Hematopoietic multipotent progenitor cell treated with erythropoietin and hydrocortisone succinate and interleukin-3 and kit ligand, for 8 days (in vitro differentiated cells): ENCODE results near the gene ZNF385A.
A peak's percentile ranks its signal among the peaks of the same experiment; 100 is the strongest.

ENCODE experiments used
- DNase-seq: peaks from one replicate; pipeline ENCODE4 v3.0.0-alpha.2; 2015

Gene ZNF385A

GRCh38 chr12:54390668-54391551, 6.4 kb upstream of the ZNF385A start:
- peak; percentile 52 for DNase-seq

- no peak for DNase-seq
Observed at GRCh38 chr12:54390176-54390667, 5.7 kb upstream of the ZNF385A start.

- DNase-seq = no peak
Observed at GRCh38 chr12:54389607-54390175, 5.2 kb upstream of the ZNF385A start.

GRCh38 chr12:54389134-54389508, 4.6 kb upstream of the ZNF385A start:
- DNase-seq = no peak

- no peak for DNase-seq
Observed at GRCh38 chr12:54388237-54389133, 4.0 kb upstream of the ZNF385A start.

GRCh38 chr12:54387114-54387467, 2.6 kb upstream of the ZNF385A start:
- DNase-seq = no peak

GRCh38 chr12:54386403-54387113, 2.0 kb upstream of the ZNF385A start:
- DNase-seq = no peak

- DNase-seq = no peak
Observed at GRCh38 chr12:54385251-54385914, 850 bp upstream of the ZNF385A start.

GRCh38 chr12:54383041-54383609, 1.4 kb downstream of the ZNF385A start:
- DNase-seq = no peak

GRCh38 chr12:54381136-54381535, 3.4 kb downstream of the ZNF385A start:
- DNase-seq = no peak

GRCh38 chr12:54379398-54380201, 4.9 kb downstream of the ZNF385A start:
- DNase-seq = peak; percentile 87

GRCh38 chr12:54378796-54379397, 5.6 kb downstream of the ZNF385A start:
- no peak for DNase-seq

GRCh38 chr12:54377797-54378515, 6.6 kb downstream of the ZNF385A start:
- no peak for DNase-seq

GRCh38 chr12:54377007-54377406, 7.5 kb downstream of the ZNF385A start:
- no peak for DNase-seq

- no peak for DNase-seq
Observed at GRCh38 chr12:54376596-54376995, 7.9 kb downstream of the ZNF385A start.

- no peak for DNase-seq
Observed at GRCh38 chr12:54375259-54375579, 9.3 kb downstream of the ZNF385A start.

GRCh38 chr12:54374562-54375258, 9.8 kb downstream of the ZNF385A start:
- DNase-seq = no peak

- no peak for DNase-seq
Observed at GRCh38 chr12:54373649-54374561, 10.6 kb downstream of the ZNF385A start.
